ENCODE measurements around the gene RBFOX2. TPM values are rescaled to one million over a fixed set of nuclear protein-coding genes. Genes with fewer than 3 reads are reported as not detected.

The RBFOX2 gene
- total and polyA plus RNA-seq, 3 donors from 2014 or later: 53.4 to 85.2 (median 63.9) TPM

- H3K4me3 ChIP-seq: no peak overlapping the region
- DNase-seq: no peak
- no peaks in the 10 kb centered on the region for H3K27me3 ChIP-seq
- no peaks in the 10 kb centered on the region for H3K36me3 ChIP-seq (ENCODE audit: low read depth, missing control alignments)
- no peaks in the 10 kb centered on the region for H3K9me3 ChIP-seq
- TF ChIP-seq CTCF (IDR thresholded peaks at IDR 0.05) (no peak), POLR2A (IDR thresholded peaks at IDR 0.05) (no peak)
- no peaks in the 10 kb centered on the region for H3K4me1 ChIP-seq
- H3K27ac ChIP-seq: no peak overlapping the region
- 78 to 80% methylated on average over 5 of the region's 5 CpGs for WGBS, 2 donors
- intact Hi-C loops (cut with DNase I; ENCODE audit: low total_unique reads): no loop called here
Observed at GRCh38 chr22:35752006-35752862, 276.4 kb downstream of the RBFOX2 start.

DNA sequence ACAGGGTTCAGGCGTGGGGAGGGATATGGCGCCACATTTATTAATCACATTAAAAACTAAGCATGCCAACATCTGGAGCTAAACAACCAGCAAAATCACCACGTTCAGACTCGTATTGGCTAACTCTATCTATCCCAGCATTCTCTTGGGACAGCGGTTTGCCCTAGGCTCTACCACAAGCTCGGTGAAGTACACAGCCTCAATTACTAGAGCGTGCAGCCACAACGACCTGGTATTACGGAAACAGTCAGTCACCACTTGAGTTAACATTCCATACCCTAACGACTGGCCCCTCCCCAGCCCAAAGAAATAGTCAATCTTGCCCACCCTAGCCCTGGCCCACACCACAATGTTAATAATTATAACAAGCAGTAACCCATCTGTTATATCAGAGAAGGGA, 278.8 kb downstream of the RBFOX2 start:
- DNase-seq: no peak
- H3K36me3 ChIP-seq (ENCODE audit: low read depth, missing control alignments): no peaks in the 10 kb centered on the region
- H3K27ac ChIP-seq: no peak overlapping the region
- TF ChIP-seq POLR2A (IDR thresholded peaks at IDR 0.05): no peak
- no peak for TF ChIP-seq CTCF (IDR thresholded peaks at IDR 0.05)
- 81 to 83% methylated on average over 10 of the region's 10 CpGs for WGBS, 2 donors
- no peaks in the 10 kb centered on the region for H3K4me1 ChIP-seq
- no peaks in the 10 kb centered on the region for H3K27me3 ChIP-seq
- H3K9me3 ChIP-seq: no peaks in the 10 kb centered on the region
- H3K4me3 ChIP-seq: no peak overlapping the region
- intact Hi-C loops (cut with DNase I; ENCODE audit: low total_unique reads): no loop called here

GRCh38 chr22:35746946-35747703, 281.5 kb downstream of the RBFOX2 start:
- H3K27ac ChIP-seq: no peak overlapping the region
- 64 to 74% methylated on average over 4 of the region's 4 CpGs for WGBS, 2 donors
- no peak for DNase-seq
- no peaks in the 10 kb centered on the region for H3K27me3 ChIP-seq
- no peak overlapping the region for H3K4me3 ChIP-seq
- no peaks in the 10 kb centered on the region for H3K4me1 ChIP-seq
- TF ChIP-seq CTCF (IDR thresholded peaks at IDR 0.05) (no peak), POLR2A (IDR thresholded peaks at IDR 0.05) (no peak)
- no peaks in the 10 kb centered on the region for H3K36me3 ChIP-seq (ENCODE audit: low read depth, missing control alignments)
- intact Hi-C loops (cut with DNase I; ENCODE audit: low total_unique reads): no loop called here
- H3K9me3 ChIP-seq: no peaks in the 10 kb centered on the region

- H3K36me3 ChIP-seq (ENCODE audit: low read depth, missing control alignments): no peaks in the 10 kb centered on the region
- no peak for TF ChIP-seq CTCF (IDR thresholded peaks at IDR 0.05)
- TF ChIP-seq POLR2A (IDR thresholded peaks at IDR 0.05): no peak
- WGBS, 2 donors: 91 to 93% methylated on average over 9 of the region's 9 CpGs
- intact Hi-C loops (cut with DNase I; ENCODE audit: low total_unique reads): no loop called here
- no peaks in the 10 kb centered on the region for H3K9me3 ChIP-seq
- DNase-seq: no peak
- H3K4me1 ChIP-seq: no peaks in the 10 kb centered on the region
- H3K27me3 ChIP-seq: no peaks in the 10 kb centered on the region
- H3K4me3 ChIP-seq: no peak overlapping the region
- H3K27ac ChIP-seq: no peak overlapping the region
Observed at GRCh38 chr22:35746248-35746647, 282.4 kb downstream of the RBFOX2 start.
